Transverse colon (tissue), 4 donors: Measurements from ENCODE around the gene ANKS1B. TPM values are rescaled to one million over a fixed set of nuclear protein-coding genes. Genes with fewer than 3 reads are reported as not detected.

ENCODE experiments used
- DNase-seq: peaks from one replicate; pipeline ENCODE4 v3.0.0-alpha.2; 2019
- H3K27ac ChIP-seq, 4 donors: fragments of 200-600 bp; sonication (generic); 2 replicates each; pipeline ENCODE4 v1.5.1; 2016 to 2018; ENCODE audit warnings: inconsistent platforms in 4 of 4
- H3K27me3 ChIP-seq: fragments of 200-600 bp; sonication (generic); 2 replicates; pipeline ENCODE4 v1.5.1; 2017; ENCODE audit warnings: inconsistent platforms
- H3K36me3 ChIP-seq, 4 donors: fragments of 200-600 bp; sonication (generic); 2 replicates each; pipeline ENCODE4 v1.5.1; 2017 to 2019; ENCODE audit warnings: inconsistent platforms in 4 of 4
- H3K4me1 ChIP-seq, 4 donors: fragments of 200-600 bp; sonication (generic); 2 replicates each; pipeline ENCODE4 v1.5.1; 2017 to 2020; ENCODE audit warnings: inconsistent platforms in 4 of 4
- H3K4me3 ChIP-seq, 4 donors: fragments of 200-600 bp; sonication (generic); 1 replicate in 1 of 4; 2 replicates in 3 of 4; pipeline versions ENCODE4 v1.5.1 to v1.6.1; 2017 to 2019; ENCODE audit warnings: inconsistent platforms in 4 of 4
- H3K9me3 ChIP-seq, 2 donors: fragments of 200-600 bp; sonication (generic); 2 replicates each; pipeline ENCODE4 v1.5.1; 2017 to 2019; ENCODE audit warnings: inconsistent platforms in 2 of 2
- EP300 ChIP-seq: sonication (generic); formaldehyde crosslinking; IDR thresholded peaks from one replicate; pipeline ENCODE4 v1.6.1; 2017; ENCODE audit warnings: antibody characterized with exemption, low read depth
- POLR2A ChIP-seq: fragments of 450-650 bp; IDR thresholded peaks from one replicate; pipeline ENCODE4 v1.6.1; 2016; ENCODE audit warnings: antibody characterized with exemption, mild to moderate bottlenecking, moderate library complexity
- POLR2AphosphoS5 ChIP-seq, 3 donors: sonication (generic); formaldehyde crosslinking; IDR thresholded peaks; one replicate each; pipeline ENCODE4 v1.6.1; 2016; ENCODE audit warnings: antibody characterized with exemption in 3 of 3
- WGBS, 2 donors: methylation state at CpG; one replicate each; pipeline ENCODE4 v1.1.5; 2018; ENCODE audit warnings: low coverage in 1 of 2; 5-methylcytosine and 5-hydroxymethylcytosine counted together
- in situ Hi-C, 4 donors: fragments of 200-750 bp; cut with MboI; loops; one replicate each; pipeline versions ENCODE4 v1.15.0 to v1.15.1; 2017; ENCODE audit warnings: low sequenced_read_pairs in 3 of 4, low pct_ligation_motif_present in 1 of 4, low pct_unique_long_range_greater_than_20kb in 1 of 4
- intact Hi-C: fragments of 100-400 bp; cut with DNase I; formaldehyde crosslinking; loops from one replicate; pipeline ENCODE4 v1.15.1; 2023; ENCODE audit warnings: low total_unique reads
- total RNA-seq, 4 donors: library from RNA; depleted of rRNA; stranded (reverse); fragments of >200 nt; gene quantifications; one replicate each; pipeline ENCODE4 v1.1.0, GENCODE V29; 2016
- TF ChIP-seq, protein P1 (sequence below), 5 experiments: fragments of 200-600 bp in 3 of 5; fragments of 450-650 bp in 2 of 5; sonication (generic) in 3 of 5; IDR thresholded peaks; 1 replicate in 2 of 5; 2 replicates in 3 of 5; pipeline ENCODE4 v1.5.1; 2016 to 2017; ENCODE audit warnings: antibody characterized with exemption in 5 of 5, inconsistent platforms in 3 of 5, mild to moderate bottlenecking in 2 of 5, moderate library complexity in 1 of 5

Gene ANKS1B
- total RNA-seq, 4 donors from 2014 or later = 1.4 to 6.4 (median 3.5) TPM; not detected in 1

- intact Hi-C loops = no loop called here
- in situ Hi-C loops = no loop called here
- H3K27ac ChIP-seq = no peak overlapping the region
These were observed 435.1 kb downstream of the ANKS1B start for GRCh38 chr12:99549651-99550050.

DNA sequence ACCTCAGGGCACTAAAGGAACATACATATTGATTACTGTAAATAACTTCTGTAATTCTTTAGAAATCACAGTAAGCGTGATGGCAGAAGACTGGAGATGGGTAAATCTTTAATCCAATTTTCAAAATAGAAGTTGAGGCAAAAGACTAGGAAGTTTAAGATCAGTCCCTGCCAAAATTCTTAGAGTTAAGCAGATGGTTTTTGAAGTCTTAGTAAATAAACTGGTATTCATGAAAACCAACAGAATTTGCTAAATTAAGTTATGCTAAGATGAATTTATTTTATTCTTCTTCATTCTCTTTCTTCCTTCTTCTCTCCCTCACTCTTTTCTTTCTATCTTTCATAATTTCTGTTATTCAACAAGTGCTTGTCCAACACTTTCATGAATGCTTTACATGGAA lies 435.5 kb downstream of the ANKS1B start:
- no peaks in the 10 kb centered on the region for H3K9me3 ChIP-seq
- no peak for DNase-seq
- 75 to 85% methylated on average over 1 of the region's 1 CpG for WGBS, 2 donors
- H3K4me1 ChIP-seq = no peaks in the 10 kb centered on the region
- no peak overlapping the region for H3K27ac ChIP-seq
- TF ChIP-seq, protein P1, sequence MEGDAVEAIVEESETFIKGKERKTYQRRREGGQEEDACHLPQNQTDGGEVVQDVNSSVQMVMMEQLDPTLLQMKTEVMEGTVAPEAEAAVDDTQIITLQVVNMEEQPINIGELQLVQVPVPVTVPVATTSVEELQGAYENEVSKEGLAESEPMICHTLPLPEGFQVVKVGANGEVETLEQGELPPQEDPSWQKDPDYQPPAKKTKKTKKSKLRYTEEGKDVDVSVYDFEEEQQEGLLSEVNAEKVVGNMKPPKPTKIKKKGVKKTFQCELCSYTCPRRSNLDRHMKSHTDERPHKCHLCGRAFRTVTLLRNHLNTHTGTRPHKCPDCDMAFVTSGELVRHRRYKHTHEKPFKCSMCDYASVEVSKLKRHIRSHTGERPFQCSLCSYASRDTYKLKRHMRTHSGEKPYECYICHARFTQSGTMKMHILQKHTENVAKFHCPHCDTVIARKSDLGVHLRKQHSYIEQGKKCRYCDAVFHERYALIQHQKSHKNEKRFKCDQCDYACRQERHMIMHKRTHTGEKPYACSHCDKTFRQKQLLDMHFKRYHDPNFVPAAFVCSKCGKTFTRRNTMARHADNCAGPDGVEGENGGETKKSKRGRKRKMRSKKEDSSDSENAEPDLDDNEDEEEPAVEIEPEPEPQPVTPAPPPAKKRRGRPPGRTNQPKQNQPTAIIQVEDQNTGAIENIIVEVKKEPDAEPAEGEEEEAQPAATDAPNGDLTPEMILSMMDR (IDR thresholded peaks at IDR 0.05) = no peak
- TF ChIP-seq POLR2AphosphoS5 (IDR thresholded peaks at IDR 0.05) = no peak
- TF ChIP-seq POLR2A = no peak
- no peak for TF ChIP-seq EP300
- H3K4me3 ChIP-seq = no peak overlapping the region
- intact Hi-C loops = no loop called here
- H3K27me3 ChIP-seq = no peaks in the 10 kb centered on the region
- no peaks in the 10 kb centered on the region for H3K36me3 ChIP-seq
- in situ Hi-C loops = no loop called here

More at GRCh38 chr12:99549651-99550050, 435.1 kb downstream of the ANKS1B start:
- 87 to 91% methylated on average over 4 to 5 of the region's 5 CpGs for WGBS, 2 donors
- Histone ChIP-seq H3K36me3 (no peaks in the 10 kb centered on the region), H3K27me3 (no peaks in the 10 kb centered on the region), H3K9me3 (no peaks in the 10 kb centered on the region), H3K4me3 (no peak overlapping the region), H3K4me1 (no peaks in the 10 kb centered on the region)
- DNase-seq = no peak
- no peak for TF ChIP-seq POLR2AphosphoS5 (IDR thresholded peaks at IDR 0.05)

- Histone ChIP-seq H3K9me3 (no peaks in the 10 kb centered on the region), H3K27me3 (no peaks in the 10 kb centered on the region), H3K4me1 (no peaks in the 10 kb centered on the region), H3K4me3 (no peak overlapping the region), H3K36me3 (no peaks in the 10 kb centered on the region), H3K27ac (no peak overlapping the region)
- no peak for DNase-seq
- TF ChIP-seq, protein P1 (IDR thresholded peaks at IDR 0.05) = no peak
- TF ChIP-seq EP300 (no peak), POLR2AphosphoS5 (IDR thresholded peaks at IDR 0.05) (no peak), POLR2A (no peak)
- 40 to 60% methylated on average over 1 of the region's 1 CpG for WGBS, 2 donors
- intact Hi-C loops = no loop called here
- in situ Hi-C loops = no loop called here
These were observed 440.3 kb downstream of the ANKS1B start for GRCh38 chr12:99544457-99544856.

GRCh38 chr12:99529966-99530365 lies 454.8 kb downstream of the ANKS1B start:
- no peaks in the 10 kb centered on the region for H3K36me3 ChIP-seq
- TF ChIP-seq POLR2A = no peak
- TF ChIP-seq, protein P1 (IDR thresholded peaks at IDR 0.05) = no peak
- TF ChIP-seq EP300 = no peak
- no peak for TF ChIP-seq POLR2AphosphoS5 (IDR thresholded peaks at IDR 0.05)
- in situ Hi-C loops = no loop called here
- H3K27ac ChIP-seq = no peak overlapping the region
- no peak overlapping the region for H3K4me3 ChIP-seq
- no peaks in the 10 kb centered on the region for H3K9me3 ChIP-seq
- H3K27me3 ChIP-seq = no peaks in the 10 kb centered on the region
- no peaks in the 10 kb centered on the region for H3K4me1 ChIP-seq
- DNase-seq = no peak
- intact Hi-C loops = no loop called here
- WGBS, 2 donors = 50 to 58% methylated on average over 2 of the region's 2 CpGs

- intact Hi-C loops (no loop called here), in situ Hi-C loops (no loop called here)
- Histone ChIP-seq H3K4me3 (no peak overlapping the region), H3K36me3 (no peaks in the 10 kb centered on the region), H3K4me1 (no peaks in the 10 kb centered on the region), H3K27me3 (no peaks in the 10 kb centered on the region), H3K27ac (no peak overlapping the region), H3K9me3 (no peaks in the 10 kb centered on the region)
- no peak for TF ChIP-seq POLR2A
- TF ChIP-seq, protein P1 (IDR thresholded peaks at IDR 0.05) = no peak
- no peak for TF ChIP-seq EP300
- no peak for TF ChIP-seq POLR2AphosphoS5 (IDR thresholded peaks at IDR 0.05)
- DNase-seq = no peak
These were observed 456.3 kb downstream of the ANKS1B start for GRCh38 chr12:99528478-99528877.
